HG03066 (cell line): Measurements from ENCODE around the gene HECTD1.
"Not testable (repeated sequence)": the region's sequence is repeated elsewhere in the genome, so short reads cannot be mapped to it uniquely, and the experiment has no call there.

ENCODE experiments used
- ATAC-seq: cut with Tn5 transposase; IDR thresholded peaks from one replicate; pipeline ENCODE4 v1.9.1; 2021; ENCODE audit warnings: low read depth; ENCODE audit not compliant: unreplicated experiment

HECTD1 gene

GRCh38 chr14:31197671-31198070 is 9.9 kb downstream of the HECTD1 start:
- no peak for ATAC-seq

DNA sequence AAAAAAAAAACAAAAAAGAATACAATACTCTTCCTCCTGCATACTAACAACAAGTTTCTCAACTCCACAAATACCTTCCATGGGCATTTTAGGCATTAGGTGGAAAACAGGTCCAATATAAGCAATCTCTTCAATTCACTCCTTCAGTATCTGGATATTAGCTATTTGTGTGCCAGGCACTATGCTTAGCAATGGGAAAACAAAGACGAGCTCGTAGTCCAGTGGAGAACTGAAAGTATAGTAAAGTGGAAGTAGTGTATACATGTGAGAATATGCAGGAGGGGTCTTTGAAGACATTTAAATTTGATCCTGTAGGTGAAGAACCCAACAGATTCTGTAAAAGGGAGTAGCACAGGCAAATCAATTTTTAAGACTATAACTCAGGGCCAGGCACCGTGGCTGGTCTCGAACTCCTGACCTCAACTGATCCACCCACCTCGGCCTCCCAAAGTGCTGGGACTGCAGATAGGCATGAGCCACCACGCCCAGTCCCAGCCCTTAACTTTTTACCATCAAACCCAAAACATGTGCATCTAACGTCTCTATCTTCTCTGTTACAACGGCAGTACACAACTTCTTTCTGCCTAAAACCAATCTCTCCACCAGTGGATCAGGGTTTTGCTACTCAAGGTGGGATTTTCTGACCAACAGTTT is 10.6 kb downstream of the HECTD1 start:
- no peak for ATAC-seq

GRCh38 chr14:31194661-31195060 is 12.9 kb downstream of the HECTD1 start:
- ATAC-seq = no peak

GRCh38 chr14:31194095-31194494 is 13.5 kb downstream of the HECTD1 start:
- ATAC-seq = no peak

DNA sequence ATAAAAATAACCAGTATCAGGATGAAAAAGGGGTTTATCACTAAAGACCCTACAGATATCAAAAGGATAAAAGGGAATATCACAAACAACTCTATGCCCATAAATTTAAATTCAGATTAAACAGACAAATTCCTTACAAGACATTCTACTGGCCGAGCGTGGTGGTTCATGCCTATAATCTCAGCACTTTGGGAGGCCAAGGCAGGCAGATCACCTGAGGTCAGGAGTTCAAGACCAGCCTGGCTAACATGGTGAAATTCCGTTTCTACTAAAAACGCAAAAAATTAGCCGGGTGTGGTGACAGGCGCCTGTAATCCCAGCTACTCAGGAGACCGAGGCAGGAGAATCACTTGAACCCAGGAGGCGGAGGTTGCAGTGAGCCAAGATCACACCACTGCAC is 15.0 kb downstream of the HECTD1 start:
- ATAC-seq = not testable (repeated sequence)

GRCh38 chr14:31190717-31191263 is 16.8 kb downstream of the HECTD1 start:
- ATAC-seq = no peak

DNA sequence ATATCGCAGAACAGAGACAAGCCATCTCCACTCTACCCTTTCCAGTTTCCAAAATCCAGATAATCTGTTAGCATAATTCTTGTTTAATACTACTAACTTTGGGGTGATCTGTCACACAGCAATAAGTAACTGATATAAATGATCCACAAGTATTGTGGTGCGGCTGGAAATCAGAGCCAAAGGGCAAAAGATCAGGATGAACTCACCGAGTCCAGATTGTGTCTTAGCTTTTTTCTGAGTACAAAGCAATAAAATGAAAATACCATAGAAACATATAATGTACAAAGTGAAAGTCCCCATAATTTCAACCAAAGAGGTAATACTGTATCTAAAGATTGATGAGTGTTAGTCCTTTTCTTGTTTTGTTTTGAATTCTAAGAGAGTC is 17.4 kb downstream of the HECTD1 start:
- ATAC-seq = no peak

GRCh38 chr14:31189346-31190218 is 18.0 kb downstream of the HECTD1 start:
- ATAC-seq = no peak

GRCh38 chr14:31188744-31189143 is 18.8 kb downstream of the HECTD1 start:
- ATAC-seq = no peak

- not testable (repeated sequence) for ATAC-seq
Measured at GRCh38 chr14:31182016-31182415, 25.6 kb downstream of the HECTD1 start.

DNA sequence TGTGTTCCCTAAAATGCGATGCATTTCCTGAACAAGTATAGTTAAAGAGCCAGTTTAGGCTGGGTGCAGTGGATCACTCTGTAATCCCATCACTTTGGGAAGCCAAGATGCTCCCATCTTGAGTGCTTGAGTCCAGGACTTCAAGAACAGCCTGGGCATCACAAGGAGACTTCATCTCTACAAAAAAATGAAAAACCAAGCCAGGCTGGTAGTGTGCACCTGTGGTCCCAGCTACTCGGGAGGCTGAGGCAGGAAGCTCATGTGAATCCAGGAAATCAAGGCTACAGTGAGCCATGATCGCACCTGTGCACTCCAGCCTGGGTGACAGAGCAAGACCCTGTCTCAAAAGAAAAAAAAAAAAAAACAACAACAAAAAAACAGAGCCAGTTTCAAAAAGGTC is 26.3 kb downstream of the HECTD1 start:
- ATAC-seq = no peak

GRCh38 chr14:31180299-31181051 is 27.1 kb downstream of the HECTD1 start:
- ATAC-seq = no peak

GRCh38 chr14:31174433-31174832 is 33.2 kb downstream of the HECTD1 start:
- no peak for ATAC-seq

- ATAC-seq = no peak
Measured at GRCh38 chr14:31173120-31173837, 34.3 kb downstream of the HECTD1 start.

DNA sequence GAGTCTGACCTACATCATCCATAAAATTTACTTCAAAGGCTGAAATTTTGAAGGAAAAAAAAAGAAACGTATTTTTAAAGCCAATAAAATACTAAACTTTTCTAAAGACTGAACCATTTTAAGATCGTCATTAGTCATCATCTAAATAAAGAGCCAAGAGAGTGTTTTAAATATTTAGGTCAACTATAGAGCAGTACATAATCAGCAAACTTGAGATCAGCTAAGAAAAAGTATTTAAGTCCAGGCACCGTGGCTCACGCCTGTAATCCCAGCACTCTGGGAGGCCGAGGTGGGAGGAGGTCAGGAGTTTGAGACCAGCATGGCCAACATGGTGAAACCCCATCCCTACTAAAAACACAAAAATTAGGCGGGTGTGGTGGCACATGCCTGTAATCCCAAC is 35.5 kb downstream of the HECTD1 start:
- no peak for ATAC-seq

DNA sequence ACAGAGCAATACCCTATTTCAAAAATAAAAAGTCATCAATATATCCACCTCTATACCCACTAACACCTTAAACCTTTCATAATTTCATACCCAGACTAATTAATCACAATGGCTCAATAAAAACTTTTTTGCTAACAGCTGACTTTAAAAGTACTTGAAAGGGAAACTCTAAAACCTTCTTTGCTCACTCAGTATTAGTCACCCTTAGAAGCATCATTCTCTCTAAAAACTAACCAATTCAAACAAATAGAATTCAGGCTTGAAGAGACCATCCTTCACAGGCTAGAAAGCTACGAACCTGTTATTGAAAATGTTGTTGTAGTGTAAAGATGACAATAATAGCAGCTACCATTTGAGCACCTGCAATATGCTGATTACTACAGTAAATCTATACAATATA is 37.2 kb downstream of the HECTD1 start:
- ATAC-seq = no peak

- no peak for ATAC-seq
Measured at GRCh38 chr14:31169877-31170276, 37.7 kb downstream of the HECTD1 start.

GRCh38 chr14:31167032-31167431 is 40.6 kb downstream of the HECTD1 start:
- no peak for ATAC-seq

GRCh38 chr14:31166271-31166561 is 41.4 kb downstream of the HECTD1 start:
- no peak for ATAC-seq

DNA sequence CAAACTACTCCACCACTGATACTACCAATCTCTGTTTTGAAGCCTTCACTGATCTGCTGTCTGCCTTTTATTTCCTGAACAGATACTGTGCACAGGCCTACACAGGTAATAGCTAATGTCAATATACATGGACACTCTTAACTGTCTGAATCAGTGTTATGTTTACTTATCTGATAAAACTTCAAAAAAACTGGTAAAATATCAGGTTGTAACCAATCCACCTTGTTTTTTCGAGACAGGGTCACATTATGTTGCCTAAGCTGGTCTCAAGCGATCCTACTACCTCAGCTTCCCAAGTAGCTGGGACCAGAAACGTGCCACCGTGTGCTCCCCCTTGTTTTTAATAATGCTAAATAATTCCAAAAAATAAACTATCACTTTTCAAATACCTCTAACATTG is 43.5 kb downstream of the HECTD1 start:
- ATAC-seq = no peak
